Mucosa of descending colon (tissue), 3 donors: ENCODE data around the gene ZNF394. TPM values are rescaled to one million over a fixed set of nuclear protein-coding genes. Genes with fewer than 3 reads are reported as not detected.
"Not testable (repeated sequence)": the region's sequence is repeated elsewhere in the genome, so short reads cannot be mapped to it uniquely, and the experiment has no call there.

Experiments
- ATAC-seq: fragments of 200-7000 bp; cut with Tn5 transposase; one replicate; pipeline ENCODE4 v1.9.1; 2020; ENCODE audit warnings: mild to moderate bottlenecking, moderate library complexity
- DNase-seq, 3 donors: peaks; one replicate each; pipeline ENCODE4 v3.0.0-alpha.2; 2020
- H3K36me3 ChIP-seq: fragments of 200-600 bp; one replicate; pipeline ENCODE4 v1.8.0; 2021; ENCODE audit warnings: low read depth, mild to moderate bottlenecking
- H3K4me1 ChIP-seq: fragments of 200-600 bp; one replicate; pipeline ENCODE4 v1.8.0; 2021; ENCODE audit warnings: low read depth, mild to moderate bottlenecking
- H3K4me3 ChIP-seq: fragments of 200-600 bp; one replicate; pipeline ENCODE4 v1.8.0; 2021; ENCODE audit warnings: mild to moderate bottlenecking
- H3K9me3 ChIP-seq: fragments of 200-600 bp; one replicate; pipeline ENCODE4 v1.8.0; 2021; ENCODE audit warnings: mild to moderate bottlenecking
- CTCF ChIP-seq: fragments of 200-600 bp; IDR thresholded peaks from one replicate; pipeline ENCODE4 v1.8.0; 2022; ENCODE audit warnings: antibody characterized with exemption, mild to moderate bottlenecking
- intact Hi-C, 2 donors: fragments of 100-400 bp; cut with DNase I in 1 of 2; cut with micrococcal nuclease in 1 of 2; formaldehyde crosslinking; loops; one replicate each; pipeline versions ENCODE4 v1.11.0 to v1.11.1; 2022; cut with DNase I, micrococcal nuclease
- long read RNA-seq, 2 donors: library from polyadenylated mRNA; unstranded; transcript quantifications; one replicate each; pipeline ENCODE4 v2.0.0, GENCODE V29; 2019 to 2021
- total RNA-seq, 3 donors: library from RNA; stranded (reverse); fragmentation: NEBNext Ultra II Directional in 2 of 3; extraction: Animal tissue kit (Norgen Biotek cat#: 25700) in 2 of 3; gene quantifications; one replicate each; pipeline versions ENCODE4 v1.2.1 to v1.2.4, GENCODE V29; 2021 to 2023
- donor health status: DM: no; HTN: no; CAD: no; lungs with moderate emphysema.
- donor health status: DM: no; HTN: no; CAD: no.
- donor health status: DM: no; HTN: yes; CAD: no.

The ZNF394 gene
- 10 to 100 TPM; 30.5 to 43.9 (median 36.5) TPM for total RNA-seq
- long read RNA-seq, donor 1, transcript ZNF394-201 (3 exons, 2,179 nt), result major isoform, 35 of 45 reads
- long read RNA-seq, donor 1, partial matches to known transcripts, result 0 of 45 reads
- long read RNA-seq, donor 1, other reads (novel, unspliced or antisense), result 2 of 45 reads
- long read RNA-seq, donor 2, transcript ZNF394-201 (3 exons, 2,179 nt), result major isoform, 22 of 29 reads
- long read RNA-seq, donor 2, partial matches to known transcripts, result 0 of 29 reads
- long read RNA-seq, donor 2, other reads (novel, unspliced or antisense), result 5 of 29 reads

- Histone ChIP-seq H3K9me3 (peaks cover 7% of the 10 kb centered on the region), H3K4me3 (peak within 1 kb of the TSS; percentile 88), H3K36me3 (no peaks in the 10 kb centered on the region), H3K4me1 (peaks cover 21% of the 10 kb centered on the region)
- peak; percentile 92 to 95 (median 95) for DNase-seq
- no peak for TF ChIP-seq CTCF
- intact Hi-C loops, result no loop called here
- peak; percentile 73 for ATAC-seq
Observed at GRCh38 chr7:99499721-99500636, at the start of gene ZNF394. ZNF394 (minus strand) TSS chr7:99500281; CDS start chr7:99500093, 188 bp downstream.

GRCh38 chr7:99549545-99549944, 49.5 kb upstream of the ZNF394 start:
- ATAC-seq, intact Hi-C loops: not testable (repeated sequence)

GRCh38 chr7:99545308-99545707, 45.2 kb upstream of the ZNF394 start:
- DNase-seq, H3K4me3 ChIP-seq, H3K4me1 ChIP-seq, intact Hi-C loops, ATAC-seq, H3K36me3 ChIP-seq: not testable (repeated sequence)
- H3K9me3 ChIP-seq, result peaks cover 22% of the 10 kb centered on the region

More at GRCh38 chr7:99549545-99549944, 49.5 kb upstream of the ZNF394 start:
- H3K36me3 ChIP-seq, H3K4me3 ChIP-seq, H3K4me1 ChIP-seq, H3K9me3 ChIP-seq, DNase-seq: not testable (repeated sequence)

- H3K36me3 ChIP-seq, result no peaks in the 10 kb centered on the region
- TF ChIP-seq CTCF, result no peak
- peaks cover 36% of the 10 kb centered on the region for H3K9me3 ChIP-seq
- H3K4me3 ChIP-seq, result no peak overlapping the region
- H3K4me1 ChIP-seq, result no peaks in the 10 kb centered on the region
- DNase-seq (no peak), ATAC-seq (no peak)
- intact Hi-C loops, result no loop called here
Observed at GRCh38 chr7:99543916-99544315, 43.8 kb upstream of the ZNF394 start.

DNA sequence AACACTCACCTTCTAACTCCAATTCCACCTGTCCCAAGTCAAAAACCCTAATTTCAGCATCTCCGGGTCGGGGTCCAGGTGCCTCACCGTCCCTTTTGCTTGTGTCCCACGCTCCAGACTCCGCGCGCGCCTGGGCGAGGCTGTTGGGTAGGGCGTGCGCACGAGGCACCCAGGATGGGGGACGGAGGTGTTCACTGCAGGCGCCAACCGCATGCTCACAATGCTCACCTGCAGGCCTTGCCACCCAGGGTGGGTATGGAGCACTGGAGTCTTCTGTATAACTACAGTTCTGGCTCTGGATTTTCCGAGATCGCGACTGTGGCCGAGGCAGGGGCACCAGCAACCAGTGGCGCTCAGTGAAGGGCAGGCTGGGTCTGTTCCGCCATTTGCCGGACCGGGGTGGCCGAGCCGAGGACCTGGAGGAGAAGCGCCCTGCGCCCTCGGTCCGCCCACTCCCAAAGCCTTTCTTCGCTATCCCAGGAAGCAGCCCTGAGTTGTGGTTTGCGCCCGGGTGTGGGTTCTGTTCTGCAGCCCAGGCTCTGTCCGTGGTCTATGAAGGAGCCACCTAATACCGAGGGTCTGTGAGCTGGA, 43.1 kb upstream of the ZNF394 start:
- ATAC-seq, result no peak
- no peak overlapping the region for H3K4me3 ChIP-seq
- no peak for DNase-seq
- TF ChIP-seq CTCF, result no peak
- peaks cover 39% of the 10 kb centered on the region for H3K9me3 ChIP-seq
- intact Hi-C loops, result no loop called here
- H3K36me3 ChIP-seq, result no peaks in the 10 kb centered on the region
- H3K4me1 ChIP-seq, result no peaks in the 10 kb centered on the region

DNA sequence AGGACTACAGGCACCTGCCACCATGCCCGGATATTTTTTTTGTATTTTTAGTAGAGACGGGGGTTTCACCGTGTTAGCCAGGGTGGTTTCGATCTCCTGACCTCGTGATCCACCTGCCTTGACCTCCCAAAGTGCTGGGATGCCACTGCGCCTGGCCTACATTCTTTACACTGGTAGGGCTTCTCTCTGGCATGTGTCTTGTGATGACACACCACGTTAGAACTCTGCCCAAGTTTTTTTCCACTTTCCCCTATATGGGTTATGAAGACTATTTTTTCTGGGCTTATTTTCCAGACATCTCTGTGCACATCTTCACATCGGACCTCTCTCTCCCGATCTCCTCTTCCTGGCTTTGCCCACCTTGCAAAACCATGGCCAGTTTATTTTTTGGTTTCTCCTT, 41.1 kb upstream of the ZNF394 start:
- ATAC-seq, result no peak
- TF ChIP-seq CTCF, result no peak
- Histone ChIP-seq H3K36me3 (no peaks in the 10 kb centered on the region), H3K4me3 (no peak overlapping the region), H3K9me3 (peaks cover 45% of the 10 kb centered on the region), H3K4me1 (no peaks in the 10 kb centered on the region)
- no peak for DNase-seq
- intact Hi-C loops, result no loop called here
